GM12875 (cell line): Measurements from ENCODE around the gene VPS35.
A peak's percentile ranks its signal among the peaks of the same experiment; 100 is the strongest.
"Not testable (repeated sequence)": the region's sequence is repeated elsewhere in the genome, so short reads cannot be mapped to it uniquely, and the experiment has no call there.

Source experiments
- H3K4me3 ChIP-seq: one replicate; pipeline ENCODE4 v1.5.1; 2011; ENCODE audit warnings: low read depth, low read length, control low read depth
- TF ChIP-seq, protein P1 (sequence below): IDR thresholded peaks from 2 replicates; pipeline ENCODE4 v1.5.1; 2011; ENCODE audit warnings: low read depth, mild to moderate bottlenecking, control low read depth, inconsistent platforms, low read length, moderate library complexity, borderline replicate concordance; ENCODE audit not compliant: insufficient read depth

The VPS35 gene

DNA sequence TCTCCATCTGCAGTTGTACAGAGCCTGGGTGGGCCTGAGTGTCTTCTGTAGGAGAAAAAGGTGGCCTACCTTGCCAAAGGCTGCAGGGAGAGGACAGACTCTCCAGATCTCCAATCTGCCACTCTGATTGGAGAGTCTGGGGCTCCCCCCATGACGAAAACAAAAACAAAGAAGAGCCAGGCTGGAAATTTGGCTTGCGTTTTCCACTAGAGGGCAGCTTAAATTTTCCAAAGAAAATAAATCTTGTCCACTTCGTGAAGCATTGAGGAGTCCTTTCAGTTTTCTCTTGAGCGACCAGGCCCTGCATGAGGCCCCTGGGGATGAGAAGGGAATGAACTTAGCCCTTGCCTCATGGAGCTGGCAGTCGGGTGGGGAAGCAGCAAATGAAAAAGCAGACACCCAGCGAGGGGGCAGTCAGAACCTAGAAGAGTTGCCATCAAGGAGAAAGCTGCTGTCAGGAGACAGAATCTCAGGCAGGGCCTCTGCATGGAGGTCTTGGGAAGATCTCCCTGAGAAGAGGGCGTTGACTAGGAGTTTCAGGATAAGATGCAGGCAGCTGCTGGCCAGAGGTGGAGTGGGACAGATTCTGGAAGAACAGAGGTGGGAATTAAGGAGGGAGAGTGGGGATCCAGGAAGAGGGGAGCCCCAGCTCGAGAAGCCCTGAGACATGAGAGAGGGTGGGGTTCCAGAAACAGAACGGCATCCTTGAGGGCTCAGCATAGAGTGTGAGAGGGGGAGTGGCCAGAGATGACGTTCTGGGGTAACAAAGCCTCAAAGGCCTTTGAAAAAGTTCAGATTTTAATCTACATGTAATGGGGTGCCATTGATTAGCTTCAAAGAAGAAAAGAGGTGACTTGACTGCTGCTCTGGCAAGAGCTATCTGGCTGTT, 59.4 kb downstream of the VPS35 start:
- no peak overlapping the region for H3K4me3 ChIP-seq
- TF ChIP-seq, protein P1, sequence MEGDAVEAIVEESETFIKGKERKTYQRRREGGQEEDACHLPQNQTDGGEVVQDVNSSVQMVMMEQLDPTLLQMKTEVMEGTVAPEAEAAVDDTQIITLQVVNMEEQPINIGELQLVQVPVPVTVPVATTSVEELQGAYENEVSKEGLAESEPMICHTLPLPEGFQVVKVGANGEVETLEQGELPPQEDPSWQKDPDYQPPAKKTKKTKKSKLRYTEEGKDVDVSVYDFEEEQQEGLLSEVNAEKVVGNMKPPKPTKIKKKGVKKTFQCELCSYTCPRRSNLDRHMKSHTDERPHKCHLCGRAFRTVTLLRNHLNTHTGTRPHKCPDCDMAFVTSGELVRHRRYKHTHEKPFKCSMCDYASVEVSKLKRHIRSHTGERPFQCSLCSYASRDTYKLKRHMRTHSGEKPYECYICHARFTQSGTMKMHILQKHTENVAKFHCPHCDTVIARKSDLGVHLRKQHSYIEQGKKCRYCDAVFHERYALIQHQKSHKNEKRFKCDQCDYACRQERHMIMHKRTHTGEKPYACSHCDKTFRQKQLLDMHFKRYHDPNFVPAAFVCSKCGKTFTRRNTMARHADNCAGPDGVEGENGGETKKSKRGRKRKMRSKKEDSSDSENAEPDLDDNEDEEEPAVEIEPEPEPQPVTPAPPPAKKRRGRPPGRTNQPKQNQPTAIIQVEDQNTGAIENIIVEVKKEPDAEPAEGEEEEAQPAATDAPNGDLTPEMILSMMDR: peak; percentile 13; the same call in 1 of the 2 replicates

DNA sequence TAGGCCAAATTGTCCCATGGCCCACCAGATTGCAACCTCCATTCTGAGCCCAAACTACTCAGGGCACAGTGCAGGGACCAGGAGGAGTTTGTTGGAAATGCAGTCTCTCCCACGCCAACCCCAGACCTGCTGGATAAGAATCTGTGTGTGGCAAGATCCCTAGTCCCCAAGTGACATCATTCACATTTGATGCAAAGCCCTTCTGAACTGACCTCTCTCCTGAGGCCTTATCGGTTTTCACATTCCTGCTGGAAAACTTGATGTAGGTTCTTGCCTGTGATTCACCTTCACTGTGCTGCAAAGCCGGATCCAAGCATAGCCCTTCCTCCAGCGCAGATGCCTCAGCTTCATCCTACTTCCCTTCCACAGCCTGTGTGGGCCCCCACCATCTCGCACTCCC, 61.2 kb downstream of the VPS35 start:
- no peak overlapping the region for H3K4me3 ChIP-seq
- TF ChIP-seq, protein P1: no peak

- H3K4me3 ChIP-seq: not testable (repeated sequence)
Measured at GRCh38 chr16:46626681-46627080, 62.3 kb downstream of the VPS35 start.

GRCh38 chr16:46624862-46625261, 64.1 kb downstream of the VPS35 start:
- not testable (repeated sequence) for H3K4me3 ChIP-seq

DNA sequence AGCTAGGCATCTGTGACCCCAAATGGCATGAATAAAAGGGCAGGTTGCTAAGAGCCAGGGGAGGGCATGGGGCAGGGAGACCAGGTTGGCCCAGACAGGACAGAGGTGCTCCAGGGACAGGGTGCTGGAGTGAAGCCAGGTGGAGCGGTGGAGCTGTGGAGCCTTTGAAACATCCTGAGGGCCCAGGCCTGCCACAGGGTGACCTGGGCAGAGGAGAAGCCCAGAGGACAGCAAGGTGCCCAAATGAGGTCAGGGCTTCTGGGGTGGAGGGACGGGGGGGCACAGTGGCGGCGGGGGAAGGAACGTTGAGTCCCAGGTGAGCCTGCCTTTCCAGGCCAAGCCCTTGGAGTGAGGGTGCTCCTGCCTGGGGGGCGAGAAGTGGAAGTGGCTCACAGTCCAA, 65.3 kb downstream of the VPS35 start:
- H3K4me3 ChIP-seq: not testable (repeated sequence)

DNA sequence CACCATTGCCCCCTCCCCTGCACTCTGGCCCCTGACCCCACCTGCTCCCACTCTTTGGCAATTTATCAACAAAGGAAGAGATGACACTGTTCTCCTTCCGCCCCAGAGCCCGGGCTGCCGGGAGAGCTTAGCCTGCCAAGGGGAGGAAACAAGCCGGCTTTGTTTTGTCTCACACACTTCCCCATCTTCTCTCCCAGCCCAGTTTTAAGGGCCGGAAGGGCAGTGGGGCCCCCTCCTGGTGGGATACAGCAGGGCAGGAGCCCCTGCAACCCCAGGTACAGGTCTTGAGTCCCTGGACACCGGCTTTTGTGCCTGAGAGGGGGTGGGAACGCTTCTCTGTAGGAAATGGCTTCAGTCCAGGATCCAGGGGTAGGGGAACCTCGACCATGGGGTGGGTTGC, 65.7 kb downstream of the VPS35 start:
- not testable (repeated sequence) for H3K4me3 ChIP-seq

- no peak overlapping the region for H3K4me3 ChIP-seq
- TF ChIP-seq, protein P1: no peak
Measured at GRCh38 chr16:46621934-46622676, 66.9 kb downstream of the VPS35 start.

DNA sequence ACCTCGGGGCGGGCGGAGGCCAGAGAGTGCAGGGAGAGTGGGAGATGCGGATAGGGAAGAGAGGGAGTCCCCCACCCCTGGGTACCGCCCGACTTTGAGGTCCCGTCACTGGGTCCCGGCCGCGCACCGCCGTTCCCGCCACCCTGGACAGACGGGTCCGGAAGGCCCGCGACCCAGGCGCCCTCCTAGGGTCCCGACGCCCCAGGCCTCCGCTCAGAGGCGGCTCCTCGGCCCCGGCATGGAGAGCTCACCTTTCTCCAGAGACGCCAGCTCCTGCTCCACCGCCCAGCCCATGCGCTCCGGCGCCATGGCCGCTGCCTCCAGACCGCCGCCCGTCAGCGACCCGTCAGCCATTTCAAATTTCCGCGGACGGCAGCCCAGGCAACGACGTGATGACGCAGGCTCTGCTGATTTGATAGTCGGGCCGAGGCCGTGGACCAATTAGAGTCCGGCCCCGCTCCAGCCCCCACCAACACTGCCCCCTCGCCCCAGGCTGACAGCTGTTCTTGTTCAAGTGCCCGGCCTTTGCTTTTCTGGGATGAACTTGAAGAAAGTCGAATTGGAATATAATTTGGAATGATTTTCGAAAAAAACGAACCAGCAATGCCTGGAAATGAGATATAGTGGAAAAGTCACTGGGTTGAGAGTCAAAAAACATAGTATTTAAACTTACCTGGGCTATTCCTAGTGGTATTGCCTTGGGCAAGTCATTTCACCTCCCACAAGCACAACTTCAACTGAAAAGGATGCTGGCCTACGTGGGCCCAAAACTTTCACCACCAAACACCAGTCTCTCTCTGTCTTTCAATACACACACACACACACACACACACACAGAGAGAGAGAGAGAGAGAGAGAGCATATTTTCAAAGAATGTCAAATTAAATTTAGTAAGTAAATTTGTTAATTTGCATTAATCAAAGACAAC, 67.7 kb downstream of the VPS35 start, which contains the start of gene SHCBP1:
TSS of gene SHCBP1 (minus strand) at position 374 of the 928 bp plus-strand sequence. CDS start at position 354, 20 bp downstream.
- TF ChIP-seq, protein P1: no peak
- peak within 1 kb of the TSS; percentile 84 for H3K4me3 ChIP-seq
